Measurements from ENCODE around the gene MLXIP.

Gene MLXIP

DNA sequence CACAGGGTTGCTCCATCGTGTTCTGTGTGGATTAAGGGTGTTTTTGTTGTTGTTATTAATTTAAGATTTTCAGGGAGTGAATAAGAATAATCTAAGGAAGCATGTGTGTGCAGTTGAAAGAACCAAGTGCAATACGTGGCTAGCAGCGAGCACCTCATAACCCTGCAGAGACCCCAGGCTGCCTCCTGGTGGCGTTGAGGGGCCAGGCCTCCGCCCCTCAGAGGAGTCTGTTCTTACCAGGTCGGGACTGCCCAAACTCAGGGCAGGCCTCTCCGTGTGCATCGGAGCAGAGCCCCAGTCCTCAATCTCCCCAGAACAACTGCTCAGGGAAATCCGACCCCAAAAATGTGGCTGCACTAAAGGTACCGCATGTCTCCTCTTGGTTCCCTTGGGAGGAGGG, 58.7 kb downstream of the MLXIP start:
- Histone ChIP-seq H3K36me3 (ENCODE audit: control insufficient read depth, insufficient read depth, low read length) (peaks cover 45% of the 10 kb centered on the region), H3K27me3 (replicated peaks; ENCODE audit: control insufficient read depth, insufficient read depth, low read length, poor library complexity, severe bottlenecking) (no peaks in the 10 kb centered on the region), H3K4me3 (ENCODE audit: insufficient read depth, low read depth, low read length, poor library complexity, severe bottlenecking) (no peak overlapping the region), H3K4me1 (ENCODE audit: control insufficient read depth, insufficient read depth, low read length, poor library complexity, severe bottlenecking) (no peaks in the 10 kb centered on the region), H3K27ac (ENCODE audit: insufficient read depth, low read length, poor library complexity, severe bottlenecking) (no peak overlapping the region), H3K9me3 (ENCODE audit: control insufficient read depth, low read length) (no peaks in the 10 kb centered on the region)
- no peak for DNase-seq

DNA sequence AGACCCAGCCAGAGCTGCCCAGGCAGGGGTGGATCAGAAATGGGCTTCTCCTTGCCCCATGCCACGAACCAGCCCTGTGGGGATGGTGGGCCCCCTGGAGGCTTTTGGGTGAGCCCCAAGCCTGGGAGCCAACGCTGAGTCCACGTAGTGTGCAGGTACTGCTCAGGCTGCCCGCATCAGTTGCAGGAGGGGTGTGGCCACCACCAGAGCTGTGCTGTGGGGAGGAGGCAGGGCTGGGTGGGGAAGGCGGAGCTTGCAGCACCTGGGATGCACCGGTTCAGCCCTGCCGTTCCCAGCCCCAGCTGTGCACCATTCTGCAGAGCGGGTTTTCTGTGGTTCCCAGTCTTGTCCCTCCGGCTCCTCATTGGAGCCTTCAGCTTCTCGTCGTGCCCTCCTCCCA, 59.1 kb downstream of the MLXIP start:
- H3K4me1 ChIP-seq (ENCODE audit: control insufficient read depth, insufficient read depth, low read length, poor library complexity, severe bottlenecking): no peaks in the 10 kb centered on the region
- no peak for DNase-seq
- H3K9me3 ChIP-seq (ENCODE audit: control insufficient read depth, low read length): no peaks in the 10 kb centered on the region
- no peaks in the 10 kb centered on the region for H3K27me3 ChIP-seq (replicated peaks; ENCODE audit: control insufficient read depth, insufficient read depth, low read length, poor library complexity, severe bottlenecking)
- no peak overlapping the region for H3K27ac ChIP-seq (ENCODE audit: insufficient read depth, low read length, poor library complexity, severe bottlenecking)
- H3K4me3 ChIP-seq (ENCODE audit: insufficient read depth, low read depth, low read length, poor library complexity, severe bottlenecking): no peak overlapping the region
- H3K36me3 ChIP-seq (ENCODE audit: control insufficient read depth, insufficient read depth, low read length): peaks cover 45% of the 10 kb centered on the region

GRCh38 chr12:122138181-122138580, 59.6 kb downstream of the MLXIP start:
- no peak for DNase-seq
- H3K4me1 ChIP-seq (ENCODE audit: control insufficient read depth, insufficient read depth, low read length, poor library complexity, severe bottlenecking): no peaks in the 10 kb centered on the region
- H3K27me3 ChIP-seq (replicated peaks; ENCODE audit: control insufficient read depth, insufficient read depth, low read length, poor library complexity, severe bottlenecking): no peaks in the 10 kb centered on the region
- H3K27ac ChIP-seq (ENCODE audit: insufficient read depth, low read length, poor library complexity, severe bottlenecking): no peak overlapping the region
- H3K36me3 ChIP-seq (ENCODE audit: control insufficient read depth, insufficient read depth, low read length): peaks cover 46% of the 10 kb centered on the region
- no peaks in the 10 kb centered on the region for H3K9me3 ChIP-seq (ENCODE audit: control insufficient read depth, low read length)
- no peak overlapping the region for H3K4me3 ChIP-seq (ENCODE audit: insufficient read depth, low read depth, low read length, poor library complexity, severe bottlenecking)

GRCh38 chr12:122138616-122139015, 60.1 kb downstream of the MLXIP start:
- H3K36me3 ChIP-seq (ENCODE audit: control insufficient read depth, insufficient read depth, low read length): peaks cover 44% of the 10 kb centered on the region
- H3K9me3 ChIP-seq (ENCODE audit: control insufficient read depth, low read length): no peaks in the 10 kb centered on the region
- no peak overlapping the region for H3K4me3 ChIP-seq (ENCODE audit: insufficient read depth, low read depth, low read length, poor library complexity, severe bottlenecking)
- no peaks in the 10 kb centered on the region for H3K27me3 ChIP-seq (replicated peaks; ENCODE audit: control insufficient read depth, insufficient read depth, low read length, poor library complexity, severe bottlenecking)
- no peak overlapping the region for H3K27ac ChIP-seq (ENCODE audit: insufficient read depth, low read length, poor library complexity, severe bottlenecking)
- no peaks in the 10 kb centered on the region for H3K4me1 ChIP-seq (ENCODE audit: control insufficient read depth, insufficient read depth, low read length, poor library complexity, severe bottlenecking)
- no peak for DNase-seq

DNA sequence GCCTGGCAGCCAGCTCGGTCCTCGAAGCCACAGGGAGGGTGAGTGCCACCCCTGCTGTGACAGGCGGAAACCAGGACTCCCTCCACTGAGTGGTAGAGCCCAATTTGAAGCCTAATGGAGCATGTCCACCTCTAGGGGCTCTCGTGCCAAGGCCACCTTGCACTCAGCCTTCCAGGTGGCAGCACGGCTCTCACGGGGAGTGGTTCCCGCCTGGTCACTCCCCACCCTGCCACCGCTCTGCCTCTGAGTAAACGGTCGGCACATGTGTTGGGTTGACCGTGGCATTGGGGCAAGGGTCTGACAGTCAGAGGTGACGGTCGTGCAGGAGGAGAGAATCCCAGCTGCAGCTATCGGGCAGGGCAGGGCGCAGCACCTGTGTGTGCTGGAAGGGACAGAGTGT, 60.7 kb downstream of the MLXIP start:
- no peaks in the 10 kb centered on the region for H3K27me3 ChIP-seq (replicated peaks; ENCODE audit: control insufficient read depth, insufficient read depth, low read length, poor library complexity, severe bottlenecking)
- no peak overlapping the region for H3K27ac ChIP-seq (ENCODE audit: insufficient read depth, low read length, poor library complexity, severe bottlenecking)
- peaks cover 42% of the 10 kb centered on the region for H3K36me3 ChIP-seq (ENCODE audit: control insufficient read depth, insufficient read depth, low read length)
- no peaks in the 10 kb centered on the region for H3K4me1 ChIP-seq (ENCODE audit: control insufficient read depth, insufficient read depth, low read length, poor library complexity, severe bottlenecking)
- no peak for DNase-seq
- H3K4me3 ChIP-seq (ENCODE audit: insufficient read depth, low read depth, low read length, poor library complexity, severe bottlenecking): no peak overlapping the region
- H3K9me3 ChIP-seq (ENCODE audit: control insufficient read depth, low read length): no peaks in the 10 kb centered on the region

DNA sequence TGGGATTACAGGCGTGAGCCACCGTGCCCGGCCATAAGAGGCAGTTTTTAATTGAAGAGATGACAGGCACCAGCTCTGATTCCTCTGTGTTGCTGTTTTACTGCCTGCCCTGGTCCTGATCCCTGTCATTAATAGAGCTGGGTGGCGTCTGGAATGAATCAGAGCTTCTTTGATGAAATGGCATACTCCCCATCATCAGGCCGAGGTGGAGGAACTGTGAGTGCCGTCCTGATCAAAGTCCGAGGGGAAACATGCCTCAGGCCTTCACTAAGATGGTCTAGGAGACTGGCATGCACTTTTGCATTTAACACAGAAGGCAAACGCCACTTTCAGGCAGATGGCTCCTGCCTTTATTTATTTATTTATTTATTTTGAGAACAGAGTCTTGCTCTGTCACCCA, 61.4 kb downstream of the MLXIP start:
- Histone ChIP-seq H3K36me3 (ENCODE audit: control insufficient read depth, insufficient read depth, low read length) (peaks cover 42% of the 10 kb centered on the region), H3K4me1 (ENCODE audit: control insufficient read depth, insufficient read depth, low read length, poor library complexity, severe bottlenecking) (no peaks in the 10 kb centered on the region), H3K9me3 (ENCODE audit: control insufficient read depth, low read length) (no peaks in the 10 kb centered on the region), H3K4me3 (ENCODE audit: insufficient read depth, low read depth, low read length, poor library complexity, severe bottlenecking) (no peak overlapping the region), H3K27me3 (replicated peaks; ENCODE audit: control insufficient read depth, insufficient read depth, low read length, poor library complexity, severe bottlenecking) (no peaks in the 10 kb centered on the region), H3K27ac (ENCODE audit: insufficient read depth, low read length, poor library complexity, severe bottlenecking) (no peak overlapping the region)
- DNase-seq: no peak

GRCh38 chr12:122140467-122141257, 62.1 kb downstream of the MLXIP start:
- peaks cover 42% of the 10 kb centered on the region for H3K36me3 ChIP-seq (ENCODE audit: control insufficient read depth, insufficient read depth, low read length)
- no peak for DNase-seq

GRCh38 chr12:122141911-122142725, 63.6 kb downstream of the MLXIP start:
- DNase-seq: no peak
- Histone ChIP-seq H3K9me3 (ENCODE audit: control insufficient read depth, low read length) (no peaks in the 10 kb centered on the region), H3K27ac (ENCODE audit: insufficient read depth, low read length, poor library complexity, severe bottlenecking) (no peak overlapping the region), H3K27me3 (replicated peaks; ENCODE audit: control insufficient read depth, insufficient read depth, low read length, poor library complexity, severe bottlenecking) (no peaks in the 10 kb centered on the region), H3K4me1 (ENCODE audit: control insufficient read depth, insufficient read depth, low read length, poor library complexity, severe bottlenecking) (no peaks in the 10 kb centered on the region), H3K36me3 (ENCODE audit: control insufficient read depth, insufficient read depth, low read length) (peaks cover 42% of the 10 kb centered on the region), H3K4me3 (ENCODE audit: insufficient read depth, low read depth, low read length, poor library complexity, severe bottlenecking) (no peak overlapping the region)

More at GRCh38 chr12:122140467-122141257, 62.1 kb downstream of the MLXIP start:
- H3K9me3 ChIP-seq (ENCODE audit: control insufficient read depth, low read length): no peaks in the 10 kb centered on the region
- no peak overlapping the region for H3K4me3 ChIP-seq (ENCODE audit: insufficient read depth, low read depth, low read length, poor library complexity, severe bottlenecking)
- H3K4me1 ChIP-seq (ENCODE audit: control insufficient read depth, insufficient read depth, low read length, poor library complexity, severe bottlenecking): no peaks in the 10 kb centered on the region
- no peak overlapping the region for H3K27ac ChIP-seq (ENCODE audit: insufficient read depth, low read length, poor library complexity, severe bottlenecking)
- H3K27me3 ChIP-seq (replicated peaks; ENCODE audit: control insufficient read depth, insufficient read depth, low read length, poor library complexity, severe bottlenecking): no peaks in the 10 kb centered on the region

DNA sequence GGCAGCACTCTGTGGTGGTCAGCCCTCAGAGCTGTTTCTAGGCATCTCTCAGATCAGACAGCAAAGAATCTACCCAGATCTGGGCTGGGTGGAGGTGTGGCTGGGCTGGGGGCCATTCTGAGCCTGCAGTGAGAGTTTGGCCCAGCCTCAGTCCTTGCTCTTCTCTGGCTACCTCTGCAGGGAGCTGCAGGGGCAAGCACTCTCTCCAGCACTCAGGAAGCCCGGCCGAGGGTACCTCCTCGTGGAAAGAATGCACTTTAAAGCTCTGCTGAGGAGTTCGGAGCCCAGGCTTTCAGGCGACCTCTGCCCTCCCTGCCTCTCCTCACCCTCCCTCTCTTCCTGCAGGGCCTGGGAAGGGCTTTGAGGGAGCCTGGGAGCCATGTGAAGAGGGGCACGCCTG, 64.3 kb downstream of the MLXIP start:
- no peak for DNase-seq
- H3K27me3 ChIP-seq (replicated peaks; ENCODE audit: control insufficient read depth, insufficient read depth, low read length, poor library complexity, severe bottlenecking): no peaks in the 10 kb centered on the region

DNA sequence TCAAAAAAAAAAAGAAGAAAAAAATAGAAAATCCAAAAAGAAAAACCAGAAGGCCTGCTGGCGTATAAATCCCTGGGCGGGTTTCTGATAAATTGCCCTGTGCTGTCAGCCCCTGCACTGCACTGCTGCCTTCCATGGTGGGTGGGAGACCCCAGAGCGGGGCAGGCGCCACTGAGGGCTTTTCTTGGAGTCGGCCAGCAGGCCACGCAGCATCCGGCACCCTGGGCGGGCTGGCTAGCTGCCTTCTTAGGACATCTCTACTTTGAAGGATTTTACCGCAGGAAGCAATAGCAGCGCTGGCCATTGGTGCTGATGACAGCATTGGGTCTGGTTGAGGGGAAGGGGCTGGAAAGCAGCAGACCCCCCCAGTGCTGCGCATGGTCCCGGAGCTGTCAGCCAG, 66.3 kb downstream of the MLXIP start:
- no peak overlapping the region for H3K4me3 ChIP-seq (ENCODE audit: insufficient read depth, low read depth, low read length, poor library complexity, severe bottlenecking)
- H3K9me3 ChIP-seq (ENCODE audit: control insufficient read depth, low read length): no peaks in the 10 kb centered on the region
- H3K27me3 ChIP-seq (replicated peaks; ENCODE audit: control insufficient read depth, insufficient read depth, low read length, poor library complexity, severe bottlenecking): no peaks in the 10 kb centered on the region
- no peak for DNase-seq
- peaks cover 36% of the 10 kb centered on the region for H3K36me3 ChIP-seq (ENCODE audit: control insufficient read depth, insufficient read depth, low read length)
- no peak overlapping the region for H3K27ac ChIP-seq (ENCODE audit: insufficient read depth, low read length, poor library complexity, severe bottlenecking)
- no peaks in the 10 kb centered on the region for H3K4me1 ChIP-seq (ENCODE audit: control insufficient read depth, insufficient read depth, low read length, poor library complexity, severe bottlenecking)

More for the DNA sequence above, 64.3 kb downstream of the MLXIP start:
- no peaks in the 10 kb centered on the region for H3K4me1 ChIP-seq (ENCODE audit: control insufficient read depth, insufficient read depth, low read length, poor library complexity, severe bottlenecking)
- H3K36me3 ChIP-seq (ENCODE audit: control insufficient read depth, insufficient read depth, low read length): peaks cover 42% of the 10 kb centered on the region
- H3K27ac ChIP-seq (ENCODE audit: insufficient read depth, low read length, poor library complexity, severe bottlenecking): no peak overlapping the region
- H3K4me3 ChIP-seq (ENCODE audit: insufficient read depth, low read depth, low read length, poor library complexity, severe bottlenecking): no peak overlapping the region
- no peaks in the 10 kb centered on the region for H3K9me3 ChIP-seq (ENCODE audit: control insufficient read depth, low read length)
